GM12864 (cell line): ENCODE measurements around the gene B3GAT1.

Experiments used
- DNase-seq: peaks from one replicate; pipeline ENCODE4 v3.0.0-alpha.2; 2011; ENCODE audit warnings: low read depth
- H3K4me3 ChIP-seq: 2 replicates; pipeline ENCODE4 v1.5.1; 2011; ENCODE audit warnings: mild to moderate bottlenecking, low read depth, low read length, control low read depth
- TF ChIP-seq, protein P1 (sequence below): IDR thresholded peaks from 2 replicates; pipeline ENCODE4 v1.5.1; 2011; ENCODE audit warnings: low read depth, mild to moderate bottlenecking, moderate library complexity, low read length, control low read depth, inconsistent platforms; ENCODE audit errors: missing control alignments

Gene B3GAT1

DNA sequence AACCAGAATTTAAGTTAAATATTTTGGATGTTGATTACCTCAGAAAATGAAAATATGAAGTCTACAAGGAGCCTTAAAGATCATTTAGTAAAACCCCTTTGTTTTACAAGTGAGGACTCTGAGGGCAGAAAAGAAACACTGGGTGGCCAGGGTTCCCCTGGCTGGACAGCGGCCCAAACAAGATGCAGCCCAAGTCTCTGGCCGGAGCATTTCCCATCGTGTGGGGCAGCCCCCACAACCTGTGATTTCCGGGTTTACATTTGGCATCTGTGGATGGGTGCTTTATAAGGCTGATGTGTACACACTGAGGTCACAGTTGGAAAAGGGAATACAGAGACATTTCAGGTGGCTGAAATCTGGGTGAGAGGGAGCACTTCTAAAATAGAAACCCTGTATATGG lies 28.8 kb upstream of the B3GAT1 start:
- TF ChIP-seq, protein P1, sequence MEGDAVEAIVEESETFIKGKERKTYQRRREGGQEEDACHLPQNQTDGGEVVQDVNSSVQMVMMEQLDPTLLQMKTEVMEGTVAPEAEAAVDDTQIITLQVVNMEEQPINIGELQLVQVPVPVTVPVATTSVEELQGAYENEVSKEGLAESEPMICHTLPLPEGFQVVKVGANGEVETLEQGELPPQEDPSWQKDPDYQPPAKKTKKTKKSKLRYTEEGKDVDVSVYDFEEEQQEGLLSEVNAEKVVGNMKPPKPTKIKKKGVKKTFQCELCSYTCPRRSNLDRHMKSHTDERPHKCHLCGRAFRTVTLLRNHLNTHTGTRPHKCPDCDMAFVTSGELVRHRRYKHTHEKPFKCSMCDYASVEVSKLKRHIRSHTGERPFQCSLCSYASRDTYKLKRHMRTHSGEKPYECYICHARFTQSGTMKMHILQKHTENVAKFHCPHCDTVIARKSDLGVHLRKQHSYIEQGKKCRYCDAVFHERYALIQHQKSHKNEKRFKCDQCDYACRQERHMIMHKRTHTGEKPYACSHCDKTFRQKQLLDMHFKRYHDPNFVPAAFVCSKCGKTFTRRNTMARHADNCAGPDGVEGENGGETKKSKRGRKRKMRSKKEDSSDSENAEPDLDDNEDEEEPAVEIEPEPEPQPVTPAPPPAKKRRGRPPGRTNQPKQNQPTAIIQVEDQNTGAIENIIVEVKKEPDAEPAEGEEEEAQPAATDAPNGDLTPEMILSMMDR: no peak
- no peak for DNase-seq
- no peak overlapping the region for H3K4me3 ChIP-seq

DNA sequence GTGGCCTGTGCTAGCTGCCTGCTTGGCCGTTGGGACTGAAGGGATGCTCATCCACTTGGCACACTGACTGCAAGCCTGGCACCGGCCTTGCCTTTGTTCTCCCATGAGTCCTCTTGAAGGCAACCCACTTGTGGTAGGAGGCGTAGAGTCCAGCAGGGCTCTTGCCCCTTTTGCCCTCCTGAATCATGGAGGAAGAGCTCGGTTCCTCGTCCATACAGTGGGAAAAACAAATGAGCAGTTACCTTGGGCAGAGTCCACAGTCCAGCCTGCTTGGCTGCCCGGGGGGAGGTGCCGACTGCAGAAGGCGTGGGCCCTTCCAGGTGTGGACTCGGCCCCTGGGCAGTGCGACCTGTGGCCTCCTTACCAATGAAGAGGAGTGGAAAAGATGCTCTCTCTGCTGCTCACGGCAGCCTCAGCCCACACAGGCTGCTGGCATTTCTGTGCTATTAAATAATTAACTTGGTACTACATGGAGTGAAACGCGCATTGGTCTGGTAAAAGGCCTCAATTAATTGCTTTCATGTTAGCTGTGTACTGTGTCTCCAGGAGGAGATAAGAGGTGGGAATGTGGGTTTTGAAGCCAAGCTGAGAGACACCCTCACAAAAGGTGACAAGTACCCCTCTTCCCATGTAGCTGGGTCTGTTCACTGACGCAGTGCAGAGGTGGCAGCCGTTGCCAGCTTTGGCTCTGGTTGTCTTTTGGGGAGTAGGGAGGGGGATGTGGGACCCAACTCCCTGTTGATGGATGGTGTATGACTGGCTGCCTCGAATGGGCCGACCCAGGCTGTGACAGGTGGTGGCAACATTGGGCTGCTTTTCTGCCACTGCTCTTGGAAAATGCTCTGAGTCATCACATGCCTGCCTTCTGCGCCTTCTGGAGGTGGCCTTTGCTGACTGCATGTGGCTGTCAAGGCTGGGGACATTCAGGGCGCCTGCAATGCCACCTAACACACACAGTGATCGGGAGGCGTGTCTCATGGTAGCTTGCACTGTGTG lies 26.8 kb upstream of the B3GAT1 start:
- no peak overlapping the region for H3K4me3 ChIP-seq
- TF ChIP-seq, protein P1: no peak
- DNase-seq: no peak

DNA sequence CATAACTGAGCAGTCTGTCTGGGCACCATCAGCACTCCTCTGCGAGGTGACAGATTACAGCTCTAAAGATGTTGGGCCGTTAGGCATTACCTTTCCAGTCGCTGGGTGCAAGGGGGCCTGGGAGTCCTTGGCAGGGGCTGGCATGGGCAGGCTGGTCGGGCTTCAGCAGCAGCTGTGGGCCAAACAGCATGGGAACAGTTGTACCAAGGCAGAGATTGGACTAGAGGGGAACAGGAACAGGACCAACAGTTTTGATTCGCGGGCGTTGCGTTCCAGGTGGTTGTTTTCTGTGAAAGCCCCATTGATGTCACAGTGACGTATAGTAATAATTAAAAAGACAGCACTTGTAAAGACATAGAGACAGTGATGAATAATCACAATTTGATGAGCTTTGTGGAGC lies 25.8 kb upstream of the B3GAT1 start:
- TF ChIP-seq, protein P1: no peak
- no peak for DNase-seq
- no peak overlapping the region for H3K4me3 ChIP-seq

DNA sequence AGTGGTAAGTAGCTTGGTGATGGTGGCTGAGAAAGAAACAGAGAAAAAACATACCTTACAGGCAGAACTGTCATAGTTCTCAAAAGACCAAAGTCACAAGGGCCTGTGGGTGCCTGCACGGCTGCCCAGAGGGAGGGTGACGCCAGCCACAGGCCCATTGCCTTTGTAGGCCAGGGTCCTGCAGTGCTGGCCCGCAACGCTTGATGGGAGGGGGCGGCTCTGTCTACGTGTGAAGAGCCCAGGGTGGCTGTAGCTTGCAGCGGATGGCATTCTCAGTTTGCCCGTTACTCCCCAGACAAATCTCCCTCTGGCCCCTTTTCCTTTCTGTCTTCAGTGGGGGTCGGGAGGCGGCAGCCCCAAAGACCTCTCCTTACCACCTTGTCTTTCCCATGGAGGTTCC lies 24.7 kb upstream of the B3GAT1 start:
- no peak overlapping the region for H3K4me3 ChIP-seq
- TF ChIP-seq, protein P1: no peak
- no peak for DNase-seq

DNA sequence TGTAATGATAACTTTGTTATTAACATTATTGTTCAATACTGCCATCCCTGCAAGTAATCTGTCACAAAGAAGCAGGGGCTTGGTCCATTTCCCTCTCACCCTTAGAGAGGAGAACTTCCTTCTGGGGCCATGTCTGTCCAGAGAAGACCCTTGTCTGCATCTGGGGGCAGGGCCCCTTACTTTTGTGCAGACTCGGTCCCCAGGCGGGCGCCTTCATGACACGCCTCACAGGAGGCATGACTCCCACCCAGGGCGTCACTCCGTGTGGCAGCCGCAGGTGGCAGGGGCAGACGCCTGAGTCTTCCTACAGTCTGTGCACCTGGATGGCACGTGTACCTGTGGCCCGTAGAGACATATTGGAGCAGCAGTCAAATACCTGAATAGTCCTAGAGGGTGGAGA lies 21.8 kb upstream of the B3GAT1 start:
- TF ChIP-seq, protein P1: no peak

DNA sequence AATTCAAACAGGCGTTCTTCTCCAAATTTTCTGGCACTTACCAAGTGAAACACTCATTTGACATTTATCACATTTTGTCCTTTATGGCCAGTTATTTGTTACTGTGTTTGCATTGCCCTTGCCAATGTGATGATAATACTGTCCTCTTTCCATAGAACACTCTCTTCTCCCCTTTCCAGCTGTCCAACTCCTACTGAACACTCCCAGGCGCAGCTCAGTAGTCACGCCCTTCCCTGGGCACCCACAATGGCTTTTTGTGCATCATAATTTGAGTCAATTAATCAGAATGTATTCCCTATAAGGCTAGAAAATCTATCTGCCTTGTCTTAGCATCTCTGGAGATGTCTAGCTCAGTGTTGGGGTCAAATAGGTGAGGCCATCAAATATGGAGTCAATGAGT lies 21.2 kb upstream of the B3GAT1 start:
- H3K4me3 ChIP-seq: no peak overlapping the region
- TF ChIP-seq, protein P1: no peak
- no peak for DNase-seq

More for the DNA sequence above, 21.8 kb upstream of the B3GAT1 start:
- no peak overlapping the region for H3K4me3 ChIP-seq
- DNase-seq: no peak
